HG03039 (cell line): Measurements from ENCODE around the gene PNMA8A.

Experiments
- ATAC-seq: cut with Tn5 transposase; IDR thresholded peaks from one replicate; pipeline ENCODE4 v1.9.1; 2021; ENCODE audit warnings: mild to moderate bottlenecking, moderate library complexity; ENCODE audit not compliant: unreplicated experiment

PNMA8A gene

DNA sequence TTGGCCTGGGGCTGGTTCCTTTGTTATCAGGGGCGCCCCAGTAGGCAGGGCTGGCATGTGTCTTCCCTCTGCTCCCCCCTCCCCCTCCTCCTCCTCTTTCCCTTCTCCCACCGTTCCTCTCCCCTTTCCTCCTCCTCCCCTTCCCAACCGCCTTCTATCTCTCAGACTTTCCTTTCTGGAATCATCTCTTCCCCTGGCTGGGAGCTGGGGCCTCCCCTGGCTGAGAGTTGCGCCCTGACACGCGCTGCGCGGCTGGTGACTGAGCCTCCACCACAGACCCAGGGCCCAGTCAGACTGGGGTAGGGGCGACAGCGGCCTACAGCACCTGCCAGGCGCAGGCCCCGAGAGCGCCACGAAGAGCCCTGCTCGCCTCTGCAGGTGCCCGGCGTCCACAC, 21.5 kb upstream of the PNMA8A start:
- ATAC-seq: no peak

DNA sequence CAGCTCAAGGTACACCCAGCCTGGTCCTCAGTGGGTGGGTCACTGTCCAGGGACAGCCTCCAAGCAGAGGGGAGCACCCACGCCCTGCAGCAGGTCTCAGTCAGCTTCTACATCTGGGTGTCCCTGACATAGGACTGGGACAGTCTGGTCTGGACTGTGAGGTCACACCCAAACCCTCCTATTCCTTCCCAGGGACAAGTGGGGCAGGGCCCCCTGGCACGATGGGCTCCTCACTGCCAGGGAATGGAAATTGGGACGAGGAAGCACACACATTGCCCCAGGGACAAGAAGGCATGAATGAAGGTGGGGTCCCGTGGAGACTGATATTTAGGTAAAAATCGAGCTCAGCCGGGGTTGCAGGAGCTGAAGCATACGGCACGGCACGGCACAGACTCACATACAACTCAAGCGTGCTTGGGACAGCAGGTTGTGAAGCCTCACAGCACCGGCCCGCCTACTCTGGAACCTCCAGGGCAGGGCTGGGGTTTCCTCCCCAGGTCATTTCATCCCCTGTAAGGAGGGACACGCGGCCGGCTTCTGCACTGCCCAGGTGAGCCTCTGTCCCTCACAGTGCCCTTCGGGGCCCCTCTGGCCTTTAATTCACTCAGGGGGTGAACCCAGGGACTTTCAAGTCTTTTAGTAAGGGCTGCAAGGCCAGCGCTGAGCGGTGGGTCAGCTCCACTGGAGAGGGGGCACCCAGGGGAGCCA, 20.8 kb upstream of the PNMA8A start:
- no peak for ATAC-seq

DNA sequence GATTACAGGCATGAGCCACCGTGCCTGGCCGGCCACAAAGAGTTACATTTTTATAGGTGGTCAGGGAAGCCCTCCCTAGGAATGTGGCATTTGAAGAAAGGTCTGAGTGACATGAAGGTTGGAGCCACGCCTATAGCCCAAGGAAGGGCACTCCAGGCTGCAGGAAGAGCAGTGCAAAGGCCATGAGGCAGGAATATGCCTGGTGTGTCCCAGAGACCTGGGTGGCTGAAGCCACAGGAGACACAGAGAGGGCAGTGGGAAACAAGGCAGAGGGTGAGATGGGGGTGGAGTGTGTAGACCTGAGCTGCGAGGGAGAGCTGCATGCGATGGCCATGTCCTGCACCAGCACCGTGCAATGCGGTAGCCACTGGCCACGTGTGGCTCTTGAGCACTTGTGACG, 19.4 kb upstream of the PNMA8A start:
- ATAC-seq: no peak

DNA sequence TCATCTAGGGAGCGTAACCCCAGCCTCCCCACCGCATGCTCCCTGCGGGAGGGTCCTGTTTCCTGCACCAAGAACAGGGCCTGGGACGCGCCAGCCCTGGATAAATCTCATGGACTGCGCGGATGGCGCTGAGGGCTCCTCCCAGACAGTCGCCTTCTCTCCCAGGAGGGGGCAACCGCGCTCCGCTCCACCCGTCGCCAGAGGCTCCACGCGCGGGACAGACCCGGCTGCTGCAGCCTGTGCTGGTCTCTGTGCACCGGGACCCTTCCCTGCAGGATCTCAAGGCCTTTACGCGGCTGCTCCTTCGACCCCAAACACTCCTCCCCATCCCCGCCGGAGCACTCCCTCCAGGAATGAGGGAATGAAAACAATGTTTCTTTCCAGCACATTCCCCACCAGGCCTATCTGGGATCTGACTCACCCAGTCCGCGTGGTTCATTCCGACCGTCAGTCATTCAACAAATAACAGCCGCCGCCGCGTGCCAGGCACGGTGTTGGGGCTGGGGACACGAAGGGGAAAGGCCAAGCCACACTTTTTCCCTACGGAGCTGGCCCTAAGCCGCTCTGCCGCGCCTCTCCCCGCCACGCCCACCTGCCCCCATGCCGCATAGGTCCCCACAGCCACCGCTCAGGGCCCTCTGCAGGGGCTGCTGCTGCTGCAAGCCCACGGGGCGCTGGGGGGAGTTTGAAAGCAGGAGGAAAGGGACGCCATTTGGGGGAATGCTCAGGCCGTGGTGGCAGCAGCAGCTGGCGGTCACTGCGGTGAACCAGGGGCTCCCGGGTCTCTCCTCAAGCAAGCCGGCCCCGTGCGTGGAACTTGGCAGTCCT, 18.3 kb upstream of the PNMA8A start:
- ATAC-seq: no peak

DNA sequence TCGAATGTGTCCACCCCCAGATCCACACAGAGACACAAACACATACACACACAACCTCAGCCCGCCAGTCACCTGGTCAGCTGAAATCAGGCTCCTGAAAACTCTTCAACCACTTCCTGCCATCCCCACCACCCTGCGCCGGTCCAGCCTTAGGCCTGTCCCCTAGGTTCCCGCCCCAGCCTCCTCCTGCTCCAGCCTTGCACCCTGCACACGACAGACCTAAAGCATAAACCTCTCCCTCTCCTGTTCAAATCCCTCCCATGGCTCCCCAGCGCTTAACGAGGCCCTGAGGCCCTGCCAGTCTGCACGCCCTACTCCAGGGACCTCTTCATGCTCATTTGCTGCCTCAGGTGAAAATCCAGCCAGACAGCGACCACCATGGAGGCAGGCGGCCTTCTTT, 17.2 kb upstream of the PNMA8A start:
- ATAC-seq: no peak

DNA sequence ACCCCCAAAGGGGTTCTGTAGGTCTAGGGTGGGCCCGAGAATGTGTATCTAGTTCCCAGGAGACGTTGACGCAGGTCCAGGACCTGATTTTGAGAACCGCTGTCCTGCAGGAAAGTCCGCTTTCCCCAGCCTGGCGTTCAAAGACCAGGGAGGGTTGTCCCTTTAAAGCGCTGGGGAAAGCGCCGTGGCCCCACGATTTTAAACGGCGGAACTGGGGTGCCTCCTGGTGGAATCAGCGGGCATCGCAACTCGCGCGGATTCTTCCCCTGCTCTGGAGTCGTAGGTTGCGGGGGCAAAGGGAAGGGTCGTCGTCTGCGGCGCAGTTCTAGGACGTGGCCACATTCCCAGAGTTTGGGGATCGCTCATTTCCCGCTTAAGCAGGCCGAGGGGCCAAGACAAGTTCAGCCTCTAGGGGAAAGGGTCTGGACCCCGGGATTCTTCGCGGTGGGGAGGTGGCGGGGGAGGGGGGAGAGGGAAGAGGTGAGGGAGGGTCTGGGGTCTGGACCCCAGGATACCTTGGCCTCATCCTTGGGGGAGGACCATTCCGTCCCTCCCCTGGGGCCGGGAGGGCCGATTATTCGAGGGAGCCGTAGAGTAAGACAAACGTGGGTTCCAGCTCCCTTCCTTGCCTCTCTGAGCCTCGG, 16.6 kb upstream of the PNMA8A start:
- no peak for ATAC-seq

DNA sequence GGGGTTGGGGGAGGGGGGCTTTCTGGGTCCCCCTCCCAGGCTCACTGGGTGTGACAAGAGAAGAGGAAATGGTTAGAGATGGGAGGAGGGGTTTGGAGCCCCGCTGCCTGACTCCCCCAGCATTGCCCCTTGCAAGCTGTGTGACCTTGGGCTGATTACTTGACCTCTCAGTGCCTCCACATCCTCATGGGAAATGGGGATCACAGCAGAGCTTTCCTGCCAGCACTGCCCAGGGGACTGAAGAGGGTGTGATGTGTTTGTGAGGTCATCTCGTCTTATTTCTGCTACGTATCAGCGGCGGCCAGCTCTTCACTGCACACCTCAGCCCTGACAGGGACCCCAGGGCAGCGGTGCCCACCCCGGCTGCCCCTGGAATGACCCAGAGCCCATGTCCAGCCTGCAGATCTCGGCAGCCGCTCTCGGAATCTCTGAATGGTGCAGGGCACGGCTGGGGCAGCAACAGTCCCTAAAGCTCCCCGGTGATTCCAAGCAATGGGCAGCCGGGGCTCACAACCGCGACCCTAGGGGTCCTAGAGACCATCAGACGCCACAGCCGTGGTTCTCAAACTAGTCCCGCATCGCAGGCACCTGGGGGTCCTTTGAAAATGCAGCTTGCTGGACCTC, 15.9 kb upstream of the PNMA8A start:
- ATAC-seq: no peak

DNA sequence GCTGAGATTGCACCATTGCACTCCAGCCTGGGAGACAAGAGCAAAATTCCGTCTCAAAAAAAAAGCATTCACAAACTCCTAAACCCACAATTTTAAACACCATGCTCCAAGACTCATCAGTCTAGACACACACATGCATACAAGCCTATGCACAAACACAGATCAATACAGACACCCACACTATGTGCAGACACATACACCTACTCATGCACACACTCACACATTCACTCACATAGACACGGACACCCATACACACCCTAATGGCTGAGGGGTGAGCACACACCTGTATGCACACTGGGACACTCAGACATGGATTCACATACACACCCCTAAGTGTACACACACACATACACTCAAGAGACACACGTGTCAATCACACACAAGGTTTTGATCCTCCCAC, 15.0 kb upstream of the PNMA8A start:
- no peak for ATAC-seq

DNA sequence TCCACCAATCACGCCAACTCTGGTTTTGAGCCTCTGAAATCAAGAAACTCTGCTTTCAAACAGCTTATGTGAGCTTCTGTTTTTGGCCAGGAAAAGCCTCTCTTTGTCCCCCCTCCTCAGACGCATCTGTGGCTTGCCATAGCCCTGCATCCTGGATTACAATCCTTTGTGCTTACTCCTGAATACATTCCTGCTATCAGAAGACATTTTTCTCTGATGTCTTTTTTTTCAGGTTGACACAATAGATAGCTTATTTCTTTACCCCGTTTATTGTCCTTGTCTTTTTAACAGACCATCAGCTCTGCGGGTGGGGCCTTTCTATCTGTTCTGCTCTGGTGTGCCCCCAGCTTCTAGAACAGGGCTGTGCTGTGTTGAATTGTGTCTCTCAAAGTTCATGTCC, 13.3 kb upstream of the PNMA8A start:
- no peak for ATAC-seq

DNA sequence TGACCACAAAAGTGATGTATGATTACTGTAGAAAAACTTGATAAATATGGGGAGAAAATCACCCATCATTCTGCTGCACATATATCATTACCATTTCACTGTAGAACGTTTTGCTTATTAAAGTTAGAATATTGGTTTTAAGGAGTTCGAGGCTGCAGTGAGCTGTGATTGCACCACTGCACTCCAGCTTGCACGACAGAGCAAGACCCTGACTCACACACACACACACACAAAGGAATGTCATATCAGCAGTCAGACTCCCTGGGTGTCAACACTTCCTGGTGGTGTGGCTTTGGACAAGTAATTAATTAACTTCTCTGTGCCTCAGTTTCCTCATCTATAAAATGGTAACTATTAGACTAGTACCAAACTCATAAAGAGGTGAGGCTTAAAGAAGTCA, 11.3 kb upstream of the PNMA8A start:
- no peak for ATAC-seq

DNA sequence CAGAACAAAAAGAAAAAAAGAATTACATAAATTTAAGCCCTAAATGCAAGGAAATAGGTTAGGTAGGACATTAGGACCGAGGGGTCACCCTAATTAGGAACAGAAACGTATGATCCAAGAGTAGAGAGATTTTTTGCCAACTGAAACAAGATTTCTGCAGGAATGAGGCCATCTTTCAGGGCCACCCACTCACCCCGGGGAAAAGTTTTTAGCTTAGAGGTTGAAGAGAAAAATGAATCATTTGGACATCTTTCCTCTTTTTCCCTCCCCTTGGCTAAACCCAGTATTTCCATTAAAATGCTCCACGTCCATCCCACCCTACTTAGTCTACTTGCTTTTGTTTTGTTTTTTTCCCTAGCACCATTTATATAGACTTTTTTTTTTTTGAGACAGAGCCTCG, 10.6 kb upstream of the PNMA8A start:
- no peak for ATAC-seq

DNA sequence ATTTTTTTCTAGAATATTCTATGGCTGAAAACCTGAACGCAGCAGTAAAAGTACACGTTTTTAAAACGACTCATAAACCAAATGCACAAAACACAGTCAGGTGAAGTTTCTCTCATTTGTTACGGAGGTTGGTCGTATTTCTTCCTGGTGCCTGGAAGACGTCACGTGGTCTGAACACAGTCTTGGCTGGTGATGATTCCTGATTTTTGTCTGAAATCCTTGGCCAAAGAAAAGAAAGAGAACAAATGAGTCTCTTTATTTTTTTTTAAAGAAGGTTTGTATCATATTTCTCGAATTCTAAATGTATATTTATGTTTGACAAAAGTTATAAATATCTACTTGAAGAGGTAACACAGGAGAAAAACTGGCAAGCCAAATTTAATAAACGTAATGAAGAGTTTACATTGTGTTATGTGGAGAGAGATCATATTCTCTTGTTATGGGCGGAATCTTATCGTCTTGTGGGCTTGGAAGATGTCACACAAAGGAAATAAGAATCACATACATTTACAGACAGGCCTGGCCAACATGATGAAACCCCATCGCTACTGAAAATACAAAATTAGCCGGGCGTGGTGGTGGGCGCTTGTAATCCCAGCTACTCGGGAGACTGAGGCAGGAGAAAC, 10.0 kb upstream of the PNMA8A start:
- no peak for ATAC-seq

DNA sequence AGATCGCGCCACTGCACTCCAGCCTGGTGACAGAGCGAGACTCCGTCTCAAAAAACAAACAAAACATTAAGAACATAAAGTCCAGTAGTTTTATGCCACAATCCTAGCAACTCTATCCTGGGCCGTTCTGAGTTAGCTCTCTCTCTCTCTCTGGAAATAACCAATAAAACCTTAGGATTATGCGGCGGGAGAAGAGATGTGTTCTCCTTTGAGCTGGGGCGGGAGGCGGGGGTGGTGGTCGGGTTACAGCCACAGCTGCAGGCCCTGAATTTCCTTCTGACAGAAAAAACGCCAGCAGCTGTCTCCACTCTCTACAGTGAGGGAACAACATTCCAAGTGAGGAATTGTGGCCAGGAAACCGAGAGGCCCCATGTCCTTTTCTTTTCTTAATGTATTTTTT, 9.1 kb upstream of the PNMA8A start:
- no peak for ATAC-seq

DNA sequence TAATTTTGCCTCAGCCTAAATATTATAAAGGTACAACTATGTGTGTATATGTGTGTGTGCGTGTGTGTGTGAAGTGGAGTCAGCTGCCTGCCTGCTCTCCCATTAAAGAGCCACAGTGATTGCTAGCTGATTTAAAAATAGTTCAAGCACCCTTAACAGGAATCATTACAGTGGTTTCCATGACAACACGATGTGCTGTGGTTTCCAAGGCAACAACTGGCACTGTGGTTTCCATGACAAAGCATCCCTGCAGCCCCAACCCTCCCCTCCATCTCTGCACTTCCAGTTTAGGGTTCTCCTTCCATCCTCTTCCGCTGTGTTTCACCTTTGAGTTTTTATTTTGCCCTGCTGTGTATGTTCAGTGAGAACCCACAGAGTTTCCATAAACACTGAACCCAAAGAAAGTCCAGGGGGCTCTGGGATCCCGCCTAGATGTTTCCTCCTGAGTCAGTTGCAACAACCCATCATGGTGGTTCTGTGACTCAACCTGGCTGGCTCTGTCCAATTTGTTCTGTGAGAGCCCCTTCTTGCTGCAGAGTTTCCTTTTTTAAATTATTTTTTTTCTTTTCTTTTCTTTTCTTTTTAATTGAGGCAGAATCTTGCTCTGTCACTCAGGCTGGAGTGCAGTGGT, 7.1 kb upstream of the PNMA8A start:
- no peak for ATAC-seq

DNA sequence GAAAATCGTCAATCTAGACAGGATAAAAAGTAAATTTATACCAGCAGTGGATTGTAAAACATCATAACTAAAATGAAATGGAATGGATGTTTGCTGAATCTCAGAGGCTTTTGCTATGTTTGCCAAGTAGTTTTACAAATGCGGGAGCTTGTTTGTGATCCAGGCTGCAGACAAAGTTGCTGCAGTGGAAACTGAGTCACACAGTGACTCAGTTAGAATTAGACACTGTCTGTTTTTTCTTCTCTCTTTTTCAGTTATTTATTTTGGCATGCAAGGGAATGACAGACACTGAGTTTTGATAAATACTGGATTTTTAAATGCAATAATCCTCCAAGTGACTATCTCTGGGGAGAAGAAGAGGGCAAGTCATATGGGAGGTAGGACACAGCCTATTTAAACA, 4.6 kb upstream of the PNMA8A start:
- ATAC-seq: no peak

DNA sequence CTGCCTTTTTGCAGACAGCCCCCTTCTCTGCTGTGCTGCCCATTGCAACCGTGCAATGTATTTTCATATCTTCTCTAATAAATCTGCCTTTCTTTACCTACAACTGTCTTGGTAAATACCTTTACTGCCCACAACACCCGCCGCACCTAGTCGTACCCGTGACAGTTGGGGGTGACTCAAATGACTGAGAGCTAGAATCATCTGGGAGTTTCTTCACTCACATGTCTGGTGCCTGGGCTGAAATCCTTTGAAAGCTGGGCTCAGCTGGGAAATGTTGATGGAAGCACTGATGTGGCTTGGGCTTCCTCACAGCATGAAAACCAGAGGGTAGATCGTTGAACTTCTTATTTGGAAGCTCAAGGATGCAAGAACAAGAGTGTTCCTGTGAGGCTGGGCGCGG, 2.8 kb upstream of the PNMA8A start:
- no peak for ATAC-seq

DNA sequence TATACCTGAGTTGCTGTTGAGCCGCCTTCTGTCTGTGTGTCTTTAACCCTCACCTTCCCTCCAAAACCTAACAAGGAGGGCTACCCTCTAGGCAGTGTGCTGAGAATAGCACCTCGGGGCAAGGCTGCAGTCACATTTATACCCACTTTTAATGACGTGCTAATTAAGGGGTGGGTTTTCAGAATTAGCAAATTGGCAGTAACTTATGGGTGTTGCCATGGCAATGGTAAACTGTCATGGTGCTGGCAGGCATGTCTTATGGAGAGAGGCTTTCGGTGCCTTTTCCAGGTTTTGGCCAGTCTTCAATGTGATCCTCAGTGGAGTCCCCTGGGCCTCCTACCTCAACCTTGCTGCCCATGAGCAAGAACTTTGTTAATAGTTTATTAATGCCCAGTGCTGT, 1.2 kb upstream of the PNMA8A start:
- no peak for ATAC-seq

DNA sequence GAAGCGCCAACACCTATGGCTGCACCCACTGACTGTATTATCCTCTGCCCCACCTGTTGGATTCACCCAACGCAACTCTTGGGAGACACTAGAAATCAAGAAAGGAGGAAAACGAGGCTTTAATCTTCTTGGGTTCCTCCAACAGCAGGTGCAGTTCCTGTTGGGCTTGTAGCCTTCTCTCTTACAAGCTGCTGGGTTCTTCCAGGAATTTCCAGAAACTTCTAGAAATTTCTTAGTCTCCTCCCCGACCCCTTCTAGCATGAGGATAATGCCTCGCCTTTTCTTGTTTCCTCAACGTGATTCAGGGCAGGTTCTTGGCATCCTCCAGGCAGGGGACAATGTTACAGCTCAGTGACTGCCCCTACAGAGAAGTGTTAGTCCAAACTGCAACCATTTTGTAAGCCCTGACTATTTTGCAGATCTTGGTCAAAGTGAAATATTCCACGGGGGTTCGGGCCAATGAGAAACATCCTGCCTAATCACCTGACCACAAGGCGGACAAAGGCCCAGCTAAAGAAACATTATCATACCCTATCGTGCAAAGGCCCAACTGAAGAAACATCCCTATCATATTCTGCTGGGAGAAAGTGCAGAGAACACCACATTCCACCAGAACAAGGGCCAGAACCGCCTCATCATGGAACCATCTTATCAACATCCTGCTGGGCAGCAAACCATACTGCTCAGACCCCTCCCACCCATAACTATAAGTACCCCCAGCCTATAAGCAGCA, 614 bp upstream of the PNMA8A start:
- no peak for ATAC-seq

DNA sequence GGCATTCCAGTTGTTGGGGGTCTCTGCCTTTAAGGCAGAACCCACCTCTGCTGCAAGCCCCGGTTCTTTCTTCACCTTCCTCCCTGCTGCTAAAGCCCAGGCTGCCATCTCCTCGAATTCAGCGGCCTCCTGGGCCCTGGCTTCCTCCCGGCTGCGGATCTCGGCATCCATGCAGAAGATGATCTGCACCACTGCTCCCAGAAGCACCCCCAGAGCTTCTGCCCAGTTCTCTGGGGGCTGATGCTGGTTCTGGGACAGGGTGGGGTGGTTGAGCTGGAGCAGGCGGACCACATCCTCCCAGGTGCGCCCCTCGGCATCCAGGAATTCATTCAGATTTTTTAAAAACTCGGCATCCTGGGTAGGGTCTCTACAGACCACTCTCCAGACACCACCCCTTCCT, 987 bp downstream of the PNMA8A start:
- no peak for ATAC-seq

DNA sequence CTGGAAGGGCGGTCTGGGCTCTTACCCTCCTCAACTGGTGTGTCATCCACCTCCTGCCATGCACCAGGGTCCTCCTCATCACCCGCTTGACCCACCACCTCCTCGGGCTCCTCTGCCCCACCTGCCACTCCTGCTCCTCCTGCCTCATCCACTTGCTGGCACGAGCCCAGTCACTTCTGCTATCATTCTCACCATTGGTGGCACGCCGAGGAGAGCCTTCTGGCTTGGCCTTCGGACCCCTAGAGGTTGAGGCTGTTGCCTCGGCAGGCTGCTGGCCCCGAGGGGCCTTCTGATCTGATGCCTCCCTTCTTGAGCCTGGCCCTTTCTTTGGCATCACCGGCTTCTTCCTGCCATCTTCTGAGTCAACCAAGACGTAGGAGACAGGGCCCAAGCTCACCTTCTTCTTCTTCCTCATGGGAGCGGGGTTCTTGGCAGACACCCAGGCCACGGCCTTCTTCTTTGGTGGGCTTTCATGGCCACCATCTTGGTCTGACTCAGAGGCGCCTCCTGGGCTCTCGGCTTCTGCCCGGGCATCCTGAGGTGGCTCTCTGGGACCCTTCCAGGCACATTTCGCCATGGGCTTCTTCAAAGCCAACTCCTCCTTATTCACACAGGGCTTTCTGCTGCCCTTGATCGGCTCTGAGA, 1.7 kb downstream of the PNMA8A start:
- no peak for ATAC-seq
